T-helper 2 cell treated with Interferon-gamma antibody and Interleukin-4, amounts not matched to agents 100 ng/mL and 5 ng/mL, for 36 hours (primary cell): ENCODE measurements around the gene RAD18. TPM values are rescaled to one million over a fixed set of nuclear protein-coding genes. Genes with fewer than 3 reads are reported as not detected.

Experiments used
- intact Hi-C: fragments of 100-400 bp; cut with micrococcal nuclease; formaldehyde crosslinking; loops from one replicate; pipeline ENCODE4 v1.15.1; 2023
- total RNA-seq: library from RNA; stranded (reverse); gene quantifications from 2 replicates; pipeline ENCODE4 v1.2.3, GENCODE V29; 2022

Gene RAD18
- 34.5 and 35.0 TPM in 2 replicates for total RNA-seq

DNA sequence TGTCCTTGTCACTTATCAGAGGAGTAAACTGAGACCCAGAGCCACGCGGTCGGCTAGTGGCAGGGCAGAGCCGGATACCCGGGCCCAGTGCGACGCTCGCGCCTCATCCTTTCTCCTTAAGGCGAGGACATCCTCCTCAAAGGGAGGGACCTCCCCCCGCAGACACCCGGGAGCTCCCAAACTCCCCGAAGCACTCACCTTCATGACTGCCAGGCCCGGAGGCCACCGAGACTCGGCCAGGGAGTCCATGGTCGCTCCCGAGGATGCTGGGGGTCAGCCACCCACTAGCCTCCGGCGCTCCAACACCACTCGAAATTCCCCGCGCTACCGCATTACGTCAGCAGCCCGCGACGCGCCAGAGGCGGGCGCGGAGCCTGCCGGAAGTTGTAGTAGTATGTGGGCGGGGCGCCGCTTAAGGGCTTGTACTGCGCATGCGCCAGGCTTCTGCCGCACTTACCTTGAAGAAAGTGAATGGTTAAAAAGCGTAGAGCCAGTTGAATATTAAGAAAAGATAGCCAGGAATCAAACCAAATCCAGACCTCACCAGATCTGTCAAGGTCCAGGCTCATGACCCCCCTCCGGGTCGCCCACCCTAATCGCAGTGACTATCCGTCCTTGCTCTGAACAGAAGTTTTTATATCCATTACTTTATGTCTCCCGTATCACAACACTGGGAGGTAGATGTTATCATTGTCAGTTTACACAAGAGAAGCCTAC is at the start of gene RAD18:
TSS of gene RAD18 (minus strand) at position 336 of the 717 bp plus-strand sequence. CDS start at position 249, 87 bp downstream.
- intact Hi-C loops = loop anchor here (1.0 to 5.0 kb wide), 4 partner anchors 204 to 686 kb away; partner anchors contain the start of genes MTMR14, SETD5 and THUMPD3

DNA sequence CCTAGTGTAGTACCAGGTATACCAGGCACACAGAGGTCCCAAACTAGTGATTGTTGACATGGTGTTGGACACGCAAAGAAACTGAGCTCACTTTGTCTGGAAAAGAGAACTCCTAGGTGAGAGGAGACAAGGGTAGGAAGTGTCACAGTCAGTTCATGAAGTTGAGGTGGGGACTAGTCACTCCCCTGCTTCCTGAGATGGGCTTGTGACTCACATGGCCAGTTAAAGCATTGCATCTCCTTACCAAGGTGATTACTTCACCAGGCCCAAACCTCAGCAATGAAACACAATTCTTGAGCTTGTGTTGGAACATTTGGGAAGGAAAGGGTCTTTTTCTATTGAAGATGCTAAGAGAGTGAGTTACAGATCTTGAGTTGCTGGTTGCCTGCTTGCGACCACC is 49.2 kb upstream of the RAD18 start:
- intact Hi-C loops = no loop called here

DNA sequence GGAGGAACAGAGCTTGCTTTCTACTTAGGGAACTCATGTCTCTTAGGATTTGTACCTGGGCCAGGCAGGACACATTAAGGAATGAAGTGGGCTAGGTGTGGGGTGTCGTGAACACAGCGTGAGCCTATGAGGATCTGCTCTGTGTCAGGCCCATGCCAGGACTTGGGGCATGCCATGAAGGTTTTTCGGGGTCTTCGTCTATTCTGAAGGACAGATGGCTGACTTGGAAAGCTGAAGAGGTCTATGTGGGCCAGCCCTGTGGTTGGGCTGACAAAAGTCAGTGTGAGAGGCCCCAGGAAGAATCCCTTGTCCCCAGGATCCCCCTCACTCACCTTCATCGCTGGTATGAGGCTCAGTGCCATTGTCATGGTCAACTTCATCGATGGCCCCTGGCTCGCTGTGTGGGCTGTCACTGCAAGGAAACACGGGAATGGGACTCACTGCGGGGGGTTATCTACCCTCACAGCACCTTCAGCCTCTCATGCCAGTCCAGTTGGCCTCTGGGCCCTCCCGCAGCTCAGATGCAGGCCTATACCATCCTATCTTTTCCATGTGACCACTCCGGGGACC is 46.8 kb upstream of the RAD18 start:
- intact Hi-C loops = no loop called here

DNA sequence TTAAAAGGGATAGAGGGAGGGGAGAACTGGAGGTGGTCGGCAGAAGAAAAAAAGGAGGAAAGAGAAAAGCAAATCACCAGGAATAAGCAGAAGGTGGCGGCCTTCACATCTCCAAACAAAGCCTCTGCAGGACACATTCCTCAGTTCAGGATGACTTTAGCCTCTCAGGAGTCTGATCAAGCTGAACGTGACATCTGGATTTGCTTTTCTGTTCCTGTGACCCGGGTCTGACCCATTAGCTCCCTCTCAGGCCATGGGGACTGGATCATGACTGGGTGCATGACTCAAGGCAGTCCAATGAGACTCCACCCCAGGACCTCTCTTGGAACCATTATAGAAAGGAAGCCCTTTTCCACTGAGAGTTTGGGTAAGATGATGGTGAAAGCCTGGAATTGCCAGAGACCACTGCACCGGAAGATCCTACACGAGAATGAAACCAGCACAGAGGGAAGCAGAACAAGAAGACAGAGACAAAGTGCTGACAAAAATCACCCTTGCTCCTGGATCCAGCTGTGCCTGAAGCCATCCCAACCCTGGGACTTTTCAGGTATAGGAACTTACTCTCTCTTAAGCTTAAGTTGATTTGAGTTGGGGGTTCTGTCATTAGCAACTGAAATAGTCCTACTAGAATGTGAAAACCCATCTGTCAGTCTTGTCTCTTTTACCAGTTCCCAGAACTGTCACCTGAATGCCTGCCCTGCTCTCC is 45.4 kb upstream of the RAD18 start:
- intact Hi-C loops = no loop called here

- intact Hi-C loops = no loop called here
These were observed 44.7 kb upstream of the RAD18 start for GRCh38 chr3:9007928-9008327.

DNA sequence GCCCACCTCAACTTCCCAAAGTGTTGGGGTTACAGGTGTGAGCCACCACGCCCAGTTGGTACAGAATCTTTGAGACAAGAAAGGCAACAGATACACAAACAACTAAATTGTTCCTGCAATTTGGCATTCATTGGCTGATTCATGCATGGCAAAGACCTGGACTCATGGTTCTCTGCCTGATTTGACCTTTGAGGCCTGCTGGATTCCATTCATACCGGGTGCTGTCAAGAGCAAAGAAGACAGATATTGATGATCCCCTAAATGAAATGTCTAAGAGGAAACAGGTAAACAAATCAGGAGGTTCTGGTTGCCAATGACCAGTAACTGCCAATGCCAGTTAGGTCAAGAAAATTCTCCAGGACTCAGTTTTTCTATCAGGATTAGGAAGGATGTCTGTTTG is 43.9 kb upstream of the RAD18 start:
- intact Hi-C loops = no loop called here

- intact Hi-C loops = no loop called here
These were observed 36.8 kb upstream of the RAD18 start for GRCh38 chr3:9000041-9000440.

- intact Hi-C loops = no loop called here
These were observed 33.9 kb upstream of the RAD18 start for GRCh38 chr3:8997151-8997550.

DNA sequence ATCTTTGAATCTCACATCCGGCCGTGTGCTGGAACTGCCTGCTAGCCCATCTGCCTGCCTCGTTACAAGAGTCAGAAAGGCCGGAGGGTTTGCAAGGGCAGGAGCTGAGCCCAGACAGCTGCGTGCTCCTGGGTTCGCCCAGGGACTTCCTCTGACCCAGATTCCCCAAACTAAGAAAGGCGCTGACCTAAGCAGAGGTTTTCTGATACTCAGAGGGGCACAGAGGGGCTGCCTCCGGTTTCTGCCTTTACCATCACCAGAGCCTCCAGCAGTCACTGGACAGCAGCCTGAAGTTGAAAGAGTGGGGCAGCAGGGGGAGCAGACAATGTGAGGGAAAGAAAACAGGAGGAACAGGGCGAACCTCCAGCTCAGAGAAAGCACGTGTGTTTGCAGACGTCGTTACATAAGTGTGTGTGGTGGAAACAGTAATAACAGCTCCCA is 33.4 kb upstream of the RAD18 start:
- intact Hi-C loops = no loop called here

- intact Hi-C loops = no loop called here
These were observed 32.9 kb upstream of the RAD18 start for GRCh38 chr3:8996216-8996615.

GRCh38 chr3:8994226-8994625 is 31.0 kb upstream of the RAD18 start:
- intact Hi-C loops = no loop called here

DNA sequence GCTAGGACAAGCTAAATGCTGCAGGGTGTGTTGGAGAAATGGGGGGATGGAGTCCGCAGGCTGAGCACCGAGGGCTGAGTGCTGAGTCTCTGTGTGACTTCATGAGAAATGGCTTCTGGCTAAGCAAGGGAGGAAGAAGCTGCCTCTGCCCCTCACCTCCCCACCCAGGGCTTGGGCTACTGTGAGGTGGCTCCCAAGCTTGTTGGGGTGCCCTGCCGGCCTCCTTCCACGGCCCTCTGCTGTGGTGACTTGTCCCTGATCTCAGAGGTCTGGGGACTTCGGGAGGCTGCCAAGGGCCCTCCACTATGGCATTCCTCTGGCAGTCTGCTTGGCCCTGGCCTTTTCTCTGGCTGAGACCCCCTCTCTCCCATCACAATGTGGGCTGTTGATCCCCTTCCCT is 30.1 kb upstream of the RAD18 start:
- intact Hi-C loops = no loop called here

- intact Hi-C loops = no loop called here
These were observed 29.6 kb upstream of the RAD18 start for GRCh38 chr3:8992854-8993253.

- intact Hi-C loops = no loop called here
These were observed 28.9 kb upstream of the RAD18 start for GRCh38 chr3:8992199-8992598.

GRCh38 chr3:8990266-8991215 is 27.3 kb upstream of the RAD18 start:
- intact Hi-C loops = no loop called here

- intact Hi-C loops = loop anchor here (1.0 to 5.0 kb wide), 3 partner anchors 78 to 313 kb away; partner anchors contain the start of gene SRGAP3
These were observed 25.7 kb upstream of the RAD18 start for GRCh38 chr3:8988791-8989558.

- intact Hi-C loops = loop anchor here (1.0 to 5.0 kb wide), 3 partner anchors 79 to 314 kb away; partner anchors contain the start of gene SRGAP3
These were observed 25.0 kb upstream of the RAD18 start for GRCh38 chr3:8988384-8988655.

DNA sequence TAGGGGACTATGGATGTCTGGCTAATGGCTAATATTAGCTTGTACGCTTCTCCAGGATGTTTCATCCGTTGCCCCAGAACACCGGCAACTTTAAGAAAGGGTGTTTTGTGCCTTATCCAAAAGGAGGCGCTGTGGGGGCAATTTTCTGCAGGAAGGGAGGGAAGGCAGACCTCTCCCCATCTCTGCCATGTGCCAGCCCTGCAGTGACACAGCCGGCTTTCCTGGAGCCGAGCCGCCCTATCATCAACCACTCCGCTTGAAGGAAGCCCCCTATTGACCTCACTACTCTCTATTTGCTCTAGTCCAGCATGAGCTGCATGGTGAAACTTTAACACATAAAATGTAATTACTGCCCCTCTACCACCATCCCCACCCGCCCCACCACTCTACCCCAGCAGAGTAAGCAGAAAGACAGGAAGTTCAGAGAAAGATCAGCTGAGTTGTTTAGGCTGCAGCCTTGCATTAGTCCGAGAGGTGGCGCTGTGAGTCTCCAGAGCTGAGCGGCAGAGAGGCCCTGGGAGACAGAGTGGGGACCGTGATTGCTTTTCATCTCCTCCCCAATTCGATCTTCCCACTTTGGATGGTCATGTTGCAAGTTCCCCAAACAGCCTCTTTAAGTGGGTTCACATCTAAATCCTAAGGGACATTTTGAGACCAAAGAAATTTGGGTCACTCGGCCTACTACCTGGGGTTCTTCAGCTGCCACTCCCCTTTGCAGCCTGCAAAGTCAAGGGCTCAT is 24.5 kb upstream of the RAD18 start:
- intact Hi-C loops = loop anchor here (1.0 to 5.0 kb wide), 3 partner anchors 79 to 314 kb away; partner anchors contain the start of gene SRGAP3

- intact Hi-C loops = loop anchor here (5.0 kb wide), 2 partner anchors 80 to 260 kb away; partner anchors contain the start of gene SRGAP3
These were observed 24.0 kb upstream of the RAD18 start for GRCh38 chr3:8987226-8987625.

DNA sequence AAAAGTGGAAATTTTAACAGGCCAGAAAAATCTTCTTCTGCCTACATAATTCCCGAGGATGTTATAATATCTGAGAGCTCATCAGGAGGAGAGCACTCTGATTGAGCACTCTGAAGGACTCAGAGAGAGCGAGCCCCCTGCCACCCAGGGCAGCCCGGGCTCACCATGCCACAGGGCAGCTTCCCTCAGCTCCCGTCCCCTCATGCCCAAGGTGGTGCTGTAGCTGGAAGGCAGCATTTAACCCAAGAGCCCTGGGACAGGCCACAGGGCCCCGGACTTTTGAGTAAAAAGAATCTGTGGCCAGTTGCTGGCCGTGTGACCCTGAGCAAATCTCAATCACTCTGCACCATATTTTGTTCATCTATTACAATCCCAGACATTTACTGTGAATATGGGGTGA is 23.5 kb upstream of the RAD18 start:
- intact Hi-C loops = loop anchor here (5.0 kb wide), 2 partner anchors 81 to 261 kb away; partner anchors contain the start of gene SRGAP3
